Glutamatergic neuron (in vitro differentiated cells): ENCODE results near the gene ABTB2. TPM values are rescaled to one million over a fixed set of nuclear protein-coding genes. Genes with fewer than 3 reads are reported as not detected.

Source experiments
- DNase-seq: peaks from one replicate; pipeline ENCODE4 v3.0.0; 2022
- H3K27ac Mint-ChIP-seq: one replicate; pipeline ENCODE4 v1.8.0; 2020; ENCODE audit warnings: mild to moderate bottlenecking, mixed read lengths, inconsistent platforms; ENCODE audit not compliant: unreplicated experiment
- H3K27me3 Mint-ChIP-seq: one replicate; pipeline ENCODE4 v1.8.0; 2020; ENCODE audit warnings: mild to moderate bottlenecking, moderate library complexity, mixed read lengths, inconsistent platforms; ENCODE audit not compliant: unreplicated experiment
- H3K36me3 Mint-ChIP-seq: one replicate; pipeline ENCODE4 v1.8.0; 2020; ENCODE audit warnings: mild to moderate bottlenecking, mixed read lengths, inconsistent platforms; ENCODE audit not compliant: unreplicated experiment
- H3K4me1 Mint-ChIP-seq: one replicate; pipeline ENCODE4 v1.8.0; 2020; ENCODE audit warnings: mild to moderate bottlenecking, low read depth, mixed read lengths, inconsistent platforms; ENCODE audit not compliant: unreplicated experiment
- H3K4me3 Mint-ChIP-seq: one replicate; pipeline ENCODE4 v1.8.0; 2020; ENCODE audit warnings: mild to moderate bottlenecking, mixed read lengths, inconsistent platforms; ENCODE audit not compliant: unreplicated experiment
- H3K9me3 Mint-ChIP-seq: one replicate; pipeline ENCODE4 v1.8.0; 2020; ENCODE audit warnings: mild to moderate bottlenecking, moderate library complexity, mixed read lengths, inconsistent platforms; ENCODE audit not compliant: unreplicated experiment
- total RNA-seq: library from RNA; stranded (reverse); fragmentation: NEBNext Ultra II Directional; extraction: Animal tissue kit (Norgen Biotek cat#: 25700); gene quantifications from one replicate; pipeline ENCODE4 v1.2.1, GENCODE V29; 2021; ENCODE audit not compliant: unreplicated experiment
- TF ChIP-seq, protein P1 (sequence below): fragments of 200-600 bp; sonication (generic); IDR thresholded peaks from one replicate; pipeline ENCODE4 v1.5.0; 2021; ENCODE audit not compliant: partially characterized antibody, unreplicated experiment

The ABTB2 gene
- total RNA-seq, 1 donor from 2014 or later = 9.3 TPM

DNA sequence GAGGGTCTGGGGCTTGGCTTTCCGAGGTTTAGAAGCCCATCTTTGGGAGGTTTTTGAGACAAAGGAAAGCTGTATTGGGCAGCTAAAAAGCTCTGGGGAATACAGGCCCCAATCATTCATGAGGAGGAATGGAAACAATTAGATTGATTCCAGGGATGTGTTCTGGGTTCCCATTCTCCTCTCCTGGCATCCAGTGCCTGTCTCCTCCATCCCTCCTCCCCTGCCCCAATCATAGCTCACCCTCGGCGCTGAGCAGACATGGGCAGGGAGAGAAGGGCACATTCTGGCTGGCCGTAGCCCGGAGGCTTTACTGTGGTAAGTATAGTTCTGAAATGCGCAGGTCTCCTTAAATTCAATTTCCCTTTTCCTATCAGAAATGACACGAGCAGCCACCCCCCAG lies 42.4 kb downstream of the ABTB2 start:
- Mint-ChIP-seq H3K4me1 (peaks cover 20% of the 10 kb centered on the region), H3K4me3 (no peak overlapping the region), H3K27me3 (no peaks in the 10 kb centered on the region), H3K36me3 (no peaks in the 10 kb centered on the region), H3K27ac (no peak overlapping the region), H3K9me3 (no peaks in the 10 kb centered on the region)
- TF ChIP-seq, protein P1, sequence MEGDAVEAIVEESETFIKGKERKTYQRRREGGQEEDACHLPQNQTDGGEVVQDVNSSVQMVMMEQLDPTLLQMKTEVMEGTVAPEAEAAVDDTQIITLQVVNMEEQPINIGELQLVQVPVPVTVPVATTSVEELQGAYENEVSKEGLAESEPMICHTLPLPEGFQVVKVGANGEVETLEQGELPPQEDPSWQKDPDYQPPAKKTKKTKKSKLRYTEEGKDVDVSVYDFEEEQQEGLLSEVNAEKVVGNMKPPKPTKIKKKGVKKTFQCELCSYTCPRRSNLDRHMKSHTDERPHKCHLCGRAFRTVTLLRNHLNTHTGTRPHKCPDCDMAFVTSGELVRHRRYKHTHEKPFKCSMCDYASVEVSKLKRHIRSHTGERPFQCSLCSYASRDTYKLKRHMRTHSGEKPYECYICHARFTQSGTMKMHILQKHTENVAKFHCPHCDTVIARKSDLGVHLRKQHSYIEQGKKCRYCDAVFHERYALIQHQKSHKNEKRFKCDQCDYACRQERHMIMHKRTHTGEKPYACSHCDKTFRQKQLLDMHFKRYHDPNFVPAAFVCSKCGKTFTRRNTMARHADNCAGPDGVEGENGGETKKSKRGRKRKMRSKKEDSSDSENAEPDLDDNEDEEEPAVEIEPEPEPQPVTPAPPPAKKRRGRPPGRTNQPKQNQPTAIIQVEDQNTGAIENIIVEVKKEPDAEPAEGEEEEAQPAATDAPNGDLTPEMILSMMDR = no peak
- DNase-seq = no peak

DNA sequence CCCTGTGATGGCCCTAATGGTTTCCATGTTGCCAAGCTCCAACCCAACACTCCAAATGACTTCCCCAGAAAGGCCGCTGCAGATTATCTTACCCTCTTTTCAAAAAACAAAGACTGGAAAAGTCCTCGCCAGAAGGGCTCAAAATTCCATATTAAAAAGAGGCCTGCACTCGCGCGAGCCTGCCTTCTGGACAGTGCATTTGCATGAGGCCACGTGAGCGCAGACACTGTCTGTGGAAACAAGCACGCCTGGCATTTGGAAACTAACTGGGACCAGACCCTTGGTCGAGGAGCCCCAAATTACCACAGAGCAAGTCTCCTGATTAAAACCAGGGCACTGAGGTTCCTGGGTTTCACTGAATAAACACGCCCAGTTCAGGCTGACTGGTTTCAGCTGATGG lies 42.9 kb downstream of the ABTB2 start:
- Mint-ChIP-seq H3K4me1 (peaks cover 20% of the 10 kb centered on the region), H3K27ac (peak overlapping the region; percentile 22), H3K4me3 (no peak overlapping the region), H3K9me3 (no peaks in the 10 kb centered on the region), H3K36me3 (no peaks in the 10 kb centered on the region), H3K27me3 (no peaks in the 10 kb centered on the region)
- no peak for DNase-seq
- TF ChIP-seq, protein P1 = no peak

DNA sequence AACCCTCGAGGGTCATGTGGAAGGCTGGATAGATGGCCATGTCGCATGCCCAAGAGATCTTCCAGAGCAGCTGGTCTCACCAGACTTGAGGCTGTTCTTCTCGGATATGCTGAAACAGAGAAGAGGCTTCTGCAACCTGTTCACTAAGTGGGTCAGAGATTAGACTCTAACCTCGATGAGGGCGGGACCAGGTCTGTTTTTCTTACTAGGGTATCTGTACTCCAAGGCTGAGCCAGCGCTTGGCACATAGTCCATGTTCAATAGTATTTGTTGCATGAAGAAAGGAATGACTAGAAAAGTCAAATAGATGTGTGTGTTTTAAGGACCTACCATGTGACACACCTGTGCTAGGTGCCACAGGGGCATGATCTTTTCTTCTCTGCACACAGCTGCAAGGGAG lies 43.6 kb downstream of the ABTB2 start:
- no peak overlapping the region for H3K4me3 Mint-ChIP-seq
- TF ChIP-seq, protein P1 = no peak
- H3K36me3 Mint-ChIP-seq = no peaks in the 10 kb centered on the region
- H3K27me3 Mint-ChIP-seq = no peaks in the 10 kb centered on the region
- peaks cover 20% of the 10 kb centered on the region for H3K4me1 Mint-ChIP-seq
- H3K27ac Mint-ChIP-seq = no peak overlapping the region
- H3K9me3 Mint-ChIP-seq = no peaks in the 10 kb centered on the region
- DNase-seq = no peak

DNA sequence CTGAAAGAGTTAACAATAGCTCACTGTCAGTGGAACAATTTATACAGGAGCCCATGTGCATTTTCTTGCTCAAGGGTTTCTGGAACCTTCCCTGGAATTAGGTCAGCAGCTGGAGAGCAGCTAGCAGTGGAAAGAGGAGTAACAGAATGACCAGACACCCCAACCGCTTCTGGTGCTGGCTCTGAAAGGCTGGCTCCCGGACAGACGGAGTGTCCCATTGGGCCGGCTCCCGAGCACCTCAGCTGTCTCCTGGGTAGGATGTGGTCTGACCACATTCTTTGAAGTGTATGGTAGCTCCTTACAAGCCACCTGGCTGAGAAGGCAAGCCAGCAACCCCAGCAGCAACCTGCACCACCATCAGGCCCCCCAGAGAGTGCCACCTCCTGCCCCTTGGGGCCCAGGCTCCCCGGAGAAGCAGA lies 44.7 kb downstream of the ABTB2 start:
- TF ChIP-seq, protein P1 = no peak
- no peak overlapping the region for H3K27ac Mint-ChIP-seq
- H3K36me3 Mint-ChIP-seq = no peaks in the 10 kb centered on the region
- DNase-seq = no peak
- H3K4me3 Mint-ChIP-seq = no peak overlapping the region
- H3K4me1 Mint-ChIP-seq = peaks cover 20% of the 10 kb centered on the region
- no peaks in the 10 kb centered on the region for H3K9me3 Mint-ChIP-seq
- H3K27me3 Mint-ChIP-seq = no peaks in the 10 kb centered on the region

DNA sequence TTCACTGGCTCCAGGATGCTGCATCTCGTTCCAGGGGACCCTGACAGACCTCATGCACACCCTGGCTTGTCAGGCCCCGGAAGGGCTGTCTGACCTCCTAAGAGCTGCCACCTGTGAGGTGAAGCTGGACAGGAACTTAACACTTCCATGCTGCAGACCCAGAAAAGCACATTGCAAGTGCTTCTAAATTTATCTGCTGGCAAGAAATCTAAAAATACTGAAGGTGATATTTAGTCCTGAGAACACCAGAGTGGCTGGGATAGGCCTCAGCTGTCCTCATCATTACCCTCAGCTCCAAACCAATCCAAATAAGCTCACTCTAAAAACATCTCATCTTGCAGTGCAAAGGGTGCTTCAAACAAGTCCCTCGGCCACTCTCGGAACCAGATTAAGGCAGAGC lies 46.7 kb downstream of the ABTB2 start:
- H3K4me3 Mint-ChIP-seq = no peak overlapping the region
- no peaks in the 10 kb centered on the region for H3K27me3 Mint-ChIP-seq
- no peak for DNase-seq
- H3K27ac Mint-ChIP-seq = no peak overlapping the region
- peaks cover 19% of the 10 kb centered on the region for H3K4me1 Mint-ChIP-seq
- no peaks in the 10 kb centered on the region for H3K36me3 Mint-ChIP-seq
- H3K9me3 Mint-ChIP-seq = no peaks in the 10 kb centered on the region
- TF ChIP-seq, protein P1 = no peak
